DND-41 (cell line): ENCODE measurements around the gene TBCK.

ENCODE experiments used
- EZH2 ChIP-seq: IDR thresholded peaks from 3 replicates; pipeline ENCODE4 v1.6.1; 2012; ENCODE audit warnings: borderline replicate concordance, low read depth, mild to moderate bottlenecking, moderate library complexity, low read length, inconsistent platforms; ENCODE audit not compliant: severe bottlenecking
- TF ChIP-seq, protein P1 (sequence below): IDR thresholded peaks from 2 replicates; pipeline ENCODE4 v1.5.1; 2012; ENCODE audit warnings: borderline replicate concordance, low read length, moderate library complexity, mild to moderate bottlenecking; ENCODE audit not compliant: poor library complexity, severe bottlenecking; ENCODE audit errors: extremely low read depth

GRCh38 chr4:106011387-106011786 is 304.6 kb downstream of the TBCK start:
- TF ChIP-seq, protein P1, sequence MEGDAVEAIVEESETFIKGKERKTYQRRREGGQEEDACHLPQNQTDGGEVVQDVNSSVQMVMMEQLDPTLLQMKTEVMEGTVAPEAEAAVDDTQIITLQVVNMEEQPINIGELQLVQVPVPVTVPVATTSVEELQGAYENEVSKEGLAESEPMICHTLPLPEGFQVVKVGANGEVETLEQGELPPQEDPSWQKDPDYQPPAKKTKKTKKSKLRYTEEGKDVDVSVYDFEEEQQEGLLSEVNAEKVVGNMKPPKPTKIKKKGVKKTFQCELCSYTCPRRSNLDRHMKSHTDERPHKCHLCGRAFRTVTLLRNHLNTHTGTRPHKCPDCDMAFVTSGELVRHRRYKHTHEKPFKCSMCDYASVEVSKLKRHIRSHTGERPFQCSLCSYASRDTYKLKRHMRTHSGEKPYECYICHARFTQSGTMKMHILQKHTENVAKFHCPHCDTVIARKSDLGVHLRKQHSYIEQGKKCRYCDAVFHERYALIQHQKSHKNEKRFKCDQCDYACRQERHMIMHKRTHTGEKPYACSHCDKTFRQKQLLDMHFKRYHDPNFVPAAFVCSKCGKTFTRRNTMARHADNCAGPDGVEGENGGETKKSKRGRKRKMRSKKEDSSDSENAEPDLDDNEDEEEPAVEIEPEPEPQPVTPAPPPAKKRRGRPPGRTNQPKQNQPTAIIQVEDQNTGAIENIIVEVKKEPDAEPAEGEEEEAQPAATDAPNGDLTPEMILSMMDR: no peak
- no peak for TF ChIP-seq EZH2
